Left hindlimb (tissue), 1 donor: ENCODE results near the gene FAM229A.

Experiments
- DNase-seq: peaks from one replicate; pipeline ENCODE4 v3.0.0-alpha.2; 2018

The FAM229A gene

DNA sequence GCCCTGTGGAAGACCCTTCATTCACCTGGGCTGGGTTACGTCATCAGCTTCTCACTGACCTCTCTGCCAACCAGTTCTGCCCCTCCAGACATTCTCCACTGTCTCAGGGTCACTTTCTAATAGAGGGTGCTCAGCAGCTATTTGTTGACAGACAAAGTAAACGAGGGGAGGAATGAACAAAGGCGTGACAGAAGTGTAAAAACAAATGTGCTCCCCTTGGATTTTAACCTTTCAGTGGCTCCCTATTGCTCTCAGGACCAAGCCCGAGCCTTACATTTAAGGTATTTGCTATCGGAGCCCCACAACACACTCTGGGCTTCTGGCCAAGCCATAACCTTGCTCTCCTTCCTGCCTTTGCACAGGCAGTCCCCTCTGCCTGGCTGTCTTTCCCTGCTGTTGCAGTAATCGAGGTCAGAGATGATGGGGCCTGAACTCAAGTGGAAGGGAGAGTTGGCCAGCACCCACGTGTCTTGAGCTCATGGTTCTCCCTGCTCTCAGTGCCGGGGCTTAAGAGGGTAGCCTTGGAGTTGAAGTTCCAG is 16.9 kb downstream of the FAM229A start:
- no peak for DNase-seq

- DNase-seq: no peak
Measured at GRCh38 chr1:32342704-32343103, 19.6 kb downstream of the FAM229A start.

GRCh38 chr1:32341971-32342370 is 20.3 kb downstream of the FAM229A start:
- no peak for DNase-seq

GRCh38 chr1:32341186-32341757 is 21.0 kb downstream of the FAM229A start:
- DNase-seq: no peak

- DNase-seq: no peak
Measured at GRCh38 chr1:32339363-32339978, 22.8 kb downstream of the FAM229A start.

- DNase-seq: peak; percentile 23
Measured at GRCh38 chr1:32338637-32339145, 23.6 kb downstream of the FAM229A start.

- DNase-seq: peak; percentile 58
Measured at GRCh38 chr1:32337855-32338636, 24.2 kb downstream of the FAM229A start.

DNA sequence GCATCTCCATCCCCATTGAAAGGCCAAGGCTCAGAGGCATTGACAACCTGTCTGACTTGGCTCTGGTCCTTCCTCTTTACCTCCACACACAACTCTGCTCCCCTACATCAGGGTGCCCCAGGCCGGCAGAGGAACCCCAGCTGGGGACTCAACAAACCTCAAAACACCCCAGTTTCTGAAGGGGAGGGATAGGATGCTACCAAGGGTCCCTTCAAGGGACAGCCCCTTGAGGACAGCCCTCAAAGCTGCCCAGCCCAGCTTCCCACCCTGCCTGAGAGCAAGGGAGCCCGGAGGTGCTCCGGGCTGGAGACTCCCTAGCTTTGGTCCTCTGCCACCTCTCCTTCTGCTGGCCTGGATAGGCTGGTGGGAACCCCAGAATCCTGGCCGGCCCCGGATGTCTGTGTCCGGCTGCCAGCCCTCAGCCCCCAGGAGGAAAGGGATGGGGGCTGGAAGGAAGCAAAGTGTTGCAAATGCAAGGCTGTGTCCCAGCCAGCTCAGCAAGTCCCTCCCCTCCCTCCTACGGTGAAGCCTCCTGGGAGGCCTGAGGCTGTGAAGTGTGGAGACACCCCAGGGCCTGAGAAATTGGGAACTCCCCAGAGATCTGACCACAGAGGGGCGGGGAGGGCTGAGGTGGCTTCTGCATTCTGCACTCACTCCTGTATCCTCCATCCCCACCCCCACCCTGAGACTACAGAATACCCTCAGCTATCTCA is 25.2 kb downstream of the FAM229A start:
- DNase-seq: no peak

DNA sequence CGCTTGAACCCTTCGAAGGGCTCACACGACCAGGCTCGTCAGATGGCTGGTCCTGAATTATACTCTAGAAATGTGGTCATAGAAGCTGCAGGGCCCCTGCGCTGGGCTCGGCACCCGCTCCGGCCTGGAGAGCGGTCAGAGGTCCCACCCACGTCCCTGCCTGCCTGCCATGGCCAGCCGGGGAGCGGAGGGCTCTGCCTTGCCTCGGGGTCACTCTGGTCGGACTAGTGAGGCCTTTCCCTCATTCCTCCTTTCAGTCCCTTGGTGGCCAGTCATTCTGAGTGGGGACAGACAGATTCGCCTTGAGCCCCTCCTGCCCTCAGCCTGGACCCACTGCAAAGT is 25.7 kb downstream of the FAM229A start:
- no peak for DNase-seq

DNA sequence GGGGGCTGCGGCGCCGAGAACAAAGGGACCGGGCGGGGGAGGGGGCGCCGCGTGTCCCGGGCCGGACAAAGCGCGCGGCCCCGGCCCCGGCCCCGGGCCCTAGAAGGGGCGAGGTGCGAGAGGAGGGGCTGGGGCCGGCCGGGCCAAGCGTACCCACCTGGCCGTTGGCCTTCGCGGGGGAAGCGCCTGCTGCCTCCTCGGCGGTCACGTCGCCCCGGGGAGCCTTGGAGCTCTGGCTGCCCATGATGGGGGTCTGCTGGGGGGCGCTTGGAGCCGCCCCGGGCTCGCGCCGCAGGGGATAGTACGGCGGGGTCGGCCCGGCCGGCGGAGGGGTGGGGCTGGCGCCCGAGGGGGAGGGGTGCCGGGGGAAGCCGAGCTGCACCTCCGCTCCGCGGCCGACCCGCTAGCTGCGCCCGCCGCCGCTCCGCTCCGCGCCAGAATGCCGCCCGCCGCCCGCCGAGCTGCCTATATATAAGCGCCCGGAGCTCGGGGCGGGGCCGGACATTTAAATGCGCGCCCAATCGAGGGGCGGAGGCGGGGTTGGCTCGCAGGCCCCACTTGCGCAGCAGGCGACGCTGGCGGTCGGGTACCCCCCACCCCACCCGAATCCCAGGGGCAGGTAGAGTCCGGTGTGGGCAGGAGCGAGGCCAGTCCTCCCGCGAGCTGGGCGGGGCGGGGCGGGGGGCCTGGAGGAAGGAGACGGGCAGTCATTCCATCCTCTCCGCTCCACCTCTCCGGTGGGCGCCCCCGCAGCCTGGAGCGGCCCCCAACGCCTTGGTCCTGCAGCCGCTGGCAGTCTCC is 26.3 kb downstream of the FAM229A start, which contains the start of gene MARCKSL1:
Gene MARCKSL1 (minus strand): TSS at position 444 of the 801 bp plus-strand sequence. CDS start 200 bp downstream, at position 244.
- DNase-seq: peak; percentile 89

DNA sequence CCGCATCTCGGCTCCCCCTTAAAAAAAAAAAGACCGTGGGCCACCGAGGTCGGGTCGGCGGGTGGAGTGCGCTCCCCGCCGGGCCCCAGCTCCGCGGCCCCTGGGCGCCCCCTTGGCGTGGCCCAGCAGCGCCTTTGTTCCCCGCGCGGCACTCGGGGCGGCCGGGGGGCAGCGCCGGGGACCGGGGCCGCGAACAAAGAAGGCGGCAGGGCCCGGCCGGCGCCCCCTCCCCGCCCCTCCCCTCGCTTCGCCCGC is 26.8 kb downstream of the FAM229A start:
- no peak for DNase-seq

- peak; percentile 66 for DNase-seq
Measured at GRCh38 chr1:32334864-32335534, 27.3 kb downstream of the FAM229A start.

GRCh38 chr1:32334274-32334861 is 27.9 kb downstream of the FAM229A start:
- peak; percentile 26 for DNase-seq

DNA sequence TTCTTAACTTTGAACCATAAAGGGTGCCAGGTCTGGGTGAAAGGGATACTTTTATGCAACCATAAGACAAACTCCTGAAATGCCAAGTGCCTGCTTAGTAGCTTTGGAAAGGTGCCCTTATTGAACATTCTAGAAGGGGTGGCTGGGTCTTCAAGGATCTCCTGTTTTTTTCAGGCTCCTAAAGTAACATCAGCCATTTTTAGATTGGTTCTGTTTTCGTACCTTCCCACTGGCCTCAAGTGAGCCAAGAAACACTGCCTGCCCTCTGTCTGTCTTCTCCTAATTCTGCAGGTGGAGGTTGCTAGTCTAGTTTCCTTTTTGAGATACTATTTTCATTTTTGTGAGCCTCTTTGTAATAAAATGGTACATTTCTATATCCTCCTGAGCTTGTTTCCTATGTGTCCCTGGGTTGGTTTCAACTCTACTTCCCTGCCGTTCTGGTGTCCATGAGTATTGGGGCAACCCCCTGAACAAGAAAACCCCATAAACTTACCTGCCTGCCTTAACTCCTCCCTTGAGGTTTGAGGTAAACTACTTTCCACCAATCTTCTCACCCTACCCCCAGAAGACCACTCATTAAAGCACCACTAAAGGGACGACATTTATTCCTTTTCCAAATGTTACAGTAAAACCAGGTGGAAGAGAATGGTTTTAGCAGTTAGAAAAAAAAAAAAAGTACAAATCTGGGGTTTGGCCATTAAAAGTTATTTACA is 28.9 kb downstream of the FAM229A start:
- DNase-seq: no peak

- DNase-seq: no peak
Measured at GRCh38 chr1:32332290-32333079, 29.8 kb downstream of the FAM229A start.

DNA sequence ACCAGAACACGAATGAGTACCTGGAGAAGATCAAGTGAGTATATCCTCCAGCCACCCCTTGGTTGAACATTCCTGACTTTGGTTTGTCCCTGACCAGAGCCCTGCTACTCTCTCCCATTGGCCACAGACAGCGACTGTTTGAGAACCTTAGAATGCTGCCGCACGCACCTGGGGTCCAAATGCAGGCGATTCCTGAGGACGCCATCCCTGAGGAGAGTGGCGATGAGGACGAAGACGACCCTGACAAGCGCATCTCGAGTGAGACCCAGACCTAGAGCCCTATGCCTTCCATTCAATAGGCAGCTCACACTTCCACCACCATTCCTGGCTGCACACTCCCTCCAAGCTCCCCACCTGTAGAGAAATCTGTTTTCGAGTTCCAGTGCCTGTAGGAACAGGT is 30.7 kb downstream of the FAM229A start:
- DNase-seq: no peak

- DNase-seq: peak; percentile 6
Measured at GRCh38 chr1:32330558-32331151, 31.6 kb downstream of the FAM229A start.

- no peak for DNase-seq
Measured at GRCh38 chr1:32329931-32330466, 32.3 kb downstream of the FAM229A start.

- DNase-seq: no peak
Measured at GRCh38 chr1:32327204-32327603, 35.1 kb downstream of the FAM229A start.
